Measurements from ENCODE around the gene ANKRD28.
"Not testable (repeated sequence)": the region's sequence is repeated elsewhere in the genome, so short reads cannot be mapped to it uniquely, and the experiment has no call there.

ANKRD28 gene

GRCh38 chr3:15797642-15798303 lies at the start of gene ANKRD28:
Gene ANKRD28, minus strand, starts transcription at chr3:15797979. Its CDS starts 1,458 bp downstream, at chr3:15796521.
- no peak for DNase-seq

GRCh38 chr3:15847239-15847638 lies 49.5 kb upstream of the ANKRD28 start:
- no peak for DNase-seq

- DNase-seq, result no peak
Measured at GRCh38 chr3:15846606-15847005, 48.8 kb upstream of the ANKRD28 start.

GRCh38 chr3:15845475-15845874 lies 47.7 kb upstream of the ANKRD28 start:
- no peak for DNase-seq

GRCh38 chr3:15844889-15845288 lies 47.1 kb upstream of the ANKRD28 start:
- no peak for DNase-seq

GRCh38 chr3:15841091-15841973 lies 43.6 kb upstream of the ANKRD28 start:
- DNase-seq, result not testable (repeated sequence)

GRCh38 chr3:15839568-15839967 lies 41.8 kb upstream of the ANKRD28 start:
- no peak for DNase-seq

- DNase-seq, result no peak
Measured at GRCh38 chr3:15831927-15832326, 34.1 kb upstream of the ANKRD28 start.

- DNase-seq, result no peak
Measured at GRCh38 chr3:15825016-15825415, 27.2 kb upstream of the ANKRD28 start.

- DNase-seq, result no peak
Measured at GRCh38 chr3:15823092-15823491, 25.3 kb upstream of the ANKRD28 start.

GRCh38 chr3:15822281-15822680 lies 24.5 kb upstream of the ANKRD28 start:
- no peak for DNase-seq

GRCh38 chr3:15820911-15821310 lies 23.1 kb upstream of the ANKRD28 start:
- DNase-seq, result no peak

GRCh38 chr3:15819576-15819975 lies 21.8 kb upstream of the ANKRD28 start:
- DNase-seq, result no peak

GRCh38 chr3:15819043-15819442 lies 21.3 kb upstream of the ANKRD28 start:
- DNase-seq, result no peak

GRCh38 chr3:15815696-15816095 lies 17.9 kb upstream of the ANKRD28 start:
- DNase-seq, result no peak

GRCh38 chr3:15813079-15813478 lies 15.3 kb upstream of the ANKRD28 start:
- not testable (repeated sequence) for DNase-seq

- no peak for DNase-seq
Measured at GRCh38 chr3:15812183-15812582, 14.4 kb upstream of the ANKRD28 start.

GRCh38 chr3:15810702-15811101 lies 12.9 kb upstream of the ANKRD28 start:
- no peak for DNase-seq

GRCh38 chr3:15809313-15809712 lies 11.5 kb upstream of the ANKRD28 start:
- no peak for DNase-seq

- DNase-seq, result no peak
Measured at GRCh38 chr3:15808679-15809310, 11.0 kb upstream of the ANKRD28 start.

GRCh38 chr3:15805756-15806266 lies 8.0 kb upstream of the ANKRD28 start:
- DNase-seq, result no peak

- no peak for DNase-seq
Measured at GRCh38 chr3:15804553-15805095, 6.8 kb upstream of the ANKRD28 start.

- DNase-seq, result no peak
Measured at GRCh38 chr3:15803921-15804320, 6.1 kb upstream of the ANKRD28 start.
